CD4-positive, alpha-beta T cell treated with Interleukin-2 at 100 ng/mL for 4 hours (primary cell): ENCODE results near the gene PAPOLB.

Experiments
- DNase-seq: peaks from one replicate; pipeline ENCODE4 v3.0.0-alpha.2; 2020; ENCODE audit warnings: low spot score

Gene PAPOLB

DNA sequence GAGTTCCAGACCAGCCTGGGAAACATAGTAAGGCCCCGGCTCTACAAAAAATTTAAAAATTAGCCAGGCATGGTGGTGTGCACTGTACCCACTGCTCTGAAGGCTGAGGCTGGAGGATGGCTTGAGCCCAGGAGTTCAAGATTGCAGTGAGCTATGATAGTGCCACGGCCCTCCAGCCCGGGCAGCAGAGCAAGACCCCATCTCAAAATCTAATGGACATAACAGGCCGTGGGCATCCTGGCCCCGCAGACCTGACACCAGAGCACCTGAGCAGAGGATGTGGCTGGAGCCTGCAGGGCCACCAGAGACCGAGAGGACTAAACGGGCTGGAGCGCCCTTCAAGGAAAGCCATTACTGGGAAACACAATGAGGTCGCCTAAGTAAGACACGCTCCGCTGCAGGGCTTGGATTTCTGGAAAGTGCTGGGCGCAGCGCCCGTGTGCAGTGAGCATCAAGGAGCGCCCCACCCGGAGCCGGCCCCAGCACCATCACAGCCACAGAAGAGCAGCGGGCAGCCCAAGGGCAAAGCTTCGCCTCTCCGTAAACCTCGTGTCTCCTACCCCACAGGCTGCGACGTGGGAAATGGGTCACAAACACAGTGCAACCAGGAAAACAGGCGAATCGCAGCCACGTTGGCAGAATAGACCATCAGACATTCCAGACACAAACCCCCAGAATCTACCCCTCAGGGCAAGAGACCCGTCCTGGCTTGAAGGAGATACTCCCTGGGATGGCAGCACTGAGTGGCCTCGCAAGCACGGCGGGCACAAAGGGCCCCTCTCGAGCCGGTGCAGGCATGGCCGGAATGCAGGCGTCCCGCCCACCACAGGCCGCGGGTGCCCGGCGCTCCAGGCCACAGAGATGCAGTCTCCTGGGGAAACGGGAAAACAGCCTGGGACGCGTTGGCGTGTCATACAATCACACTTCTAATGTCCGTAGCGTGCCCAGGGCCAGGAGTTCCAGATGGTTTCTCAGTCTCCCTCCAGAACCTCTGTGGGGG lies 16.8 kb upstream of the PAPOLB start:
- no peak for DNase-seq

DNA sequence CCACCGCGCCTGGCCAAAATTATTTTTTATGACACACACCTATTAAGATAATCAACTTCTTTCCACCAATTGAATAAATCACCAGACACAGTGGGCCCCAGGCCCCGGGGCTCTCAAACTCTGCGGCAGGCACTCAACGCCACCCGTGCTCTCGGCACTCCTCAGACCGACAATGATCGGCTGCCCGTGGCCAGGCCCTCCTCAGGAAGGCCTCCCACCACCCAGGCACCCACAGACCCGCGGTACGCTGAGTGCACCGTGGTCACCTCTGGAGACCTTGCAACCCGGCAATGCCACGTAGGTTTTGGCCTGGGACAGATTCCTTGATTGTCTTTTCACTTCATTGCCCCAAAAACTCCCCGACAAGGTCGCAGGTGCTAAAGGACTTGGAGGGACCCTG lies 14.8 kb upstream of the PAPOLB start:
- DNase-seq, result no peak

DNA sequence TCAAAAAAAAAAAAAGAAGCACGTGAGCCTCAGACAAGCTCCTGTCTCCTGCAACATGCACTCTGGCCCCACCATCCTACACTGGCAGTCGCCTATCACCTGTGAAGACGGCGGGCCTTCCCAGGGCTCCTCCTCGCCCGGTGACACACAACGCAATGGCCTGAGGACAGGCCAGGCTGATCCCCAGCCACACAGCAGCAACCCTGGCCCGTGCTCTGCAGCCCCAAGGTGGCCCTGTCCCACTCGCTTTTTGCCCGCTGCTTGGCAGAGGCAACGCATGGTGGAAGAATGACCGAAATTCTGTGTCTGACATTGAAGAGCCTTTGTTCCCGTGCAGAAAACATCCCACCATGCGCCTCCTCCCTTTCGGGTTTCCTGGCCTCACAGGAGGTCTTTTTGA lies 13.6 kb upstream of the PAPOLB start:
- DNase-seq, result no peak

DNA sequence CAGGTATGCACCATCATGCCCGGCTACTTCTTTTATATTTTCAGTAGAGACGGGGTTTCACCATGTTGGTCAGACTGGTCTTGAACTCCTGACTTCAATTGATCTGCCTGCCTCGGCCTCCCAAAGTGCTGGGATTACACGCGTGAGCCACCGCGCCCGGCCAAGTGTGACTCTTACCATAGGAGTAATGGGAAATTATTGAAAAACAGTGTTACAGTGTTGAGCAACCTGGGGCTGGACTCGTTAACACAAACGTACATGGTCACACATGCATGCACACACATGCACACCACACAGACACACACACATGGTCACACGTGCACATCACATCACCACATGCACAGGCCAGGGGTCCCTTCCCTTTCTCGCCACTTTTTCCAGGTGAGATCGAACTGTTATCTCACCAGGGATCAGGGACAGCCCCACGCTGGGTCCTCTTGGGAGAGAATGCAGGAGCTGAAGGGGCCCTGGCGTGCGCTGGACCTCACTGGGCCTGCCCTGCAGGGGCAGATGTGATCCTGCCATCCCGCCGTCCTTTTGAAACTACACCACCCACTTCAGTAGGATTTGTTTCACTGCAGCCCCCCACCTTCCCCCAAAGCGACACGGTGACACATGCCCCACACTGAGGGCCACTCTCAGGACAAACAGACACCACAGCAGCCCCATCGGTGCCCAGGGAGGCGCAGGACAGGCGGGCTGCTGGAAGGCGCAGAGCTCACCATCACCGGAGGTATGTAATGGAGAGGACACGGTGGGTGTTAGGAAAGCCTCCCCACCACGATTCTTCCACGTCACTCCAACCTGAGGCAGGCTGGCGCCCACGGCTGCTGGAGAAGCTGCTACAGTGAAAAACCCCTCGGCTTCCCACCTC lies 11.5 kb upstream of the PAPOLB start:
- no peak for DNase-seq

DNA sequence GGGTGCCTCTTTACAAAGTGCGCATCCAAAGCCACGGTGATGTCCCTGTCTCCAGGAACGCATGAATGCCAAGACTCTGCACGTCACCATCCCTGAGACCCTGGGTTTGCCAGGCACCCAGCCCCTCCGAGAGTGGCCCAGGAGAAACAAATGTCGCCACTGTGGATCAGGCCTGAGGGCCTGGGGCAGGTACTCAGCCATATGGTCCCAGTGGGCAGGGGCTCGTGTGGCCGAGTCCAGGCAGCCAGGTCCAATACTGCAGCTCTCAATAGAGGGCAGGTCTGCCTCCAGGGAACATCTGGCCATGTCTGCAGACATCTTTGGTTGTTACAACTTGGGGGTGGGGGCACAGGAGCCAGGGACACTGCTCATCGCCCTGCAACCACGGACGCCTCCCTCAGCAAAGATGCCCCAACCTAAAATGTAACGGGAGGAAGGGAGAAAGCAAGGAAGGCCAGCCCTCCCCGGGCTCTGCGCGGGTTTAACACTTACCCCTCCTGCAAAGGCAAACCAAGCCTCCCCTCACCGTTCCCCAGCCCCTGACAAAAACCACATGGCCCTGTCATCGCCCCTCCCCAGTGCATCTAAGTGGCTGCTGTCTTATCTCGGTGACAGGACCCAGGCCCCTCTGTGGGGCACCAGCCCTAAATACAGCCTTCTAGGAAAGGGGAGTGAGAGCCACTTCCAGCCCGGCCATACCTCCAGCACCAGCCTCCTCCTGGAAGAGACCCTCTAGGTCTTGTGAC lies 10.3 kb upstream of the PAPOLB start:
- DNase-seq, result no peak

DNA sequence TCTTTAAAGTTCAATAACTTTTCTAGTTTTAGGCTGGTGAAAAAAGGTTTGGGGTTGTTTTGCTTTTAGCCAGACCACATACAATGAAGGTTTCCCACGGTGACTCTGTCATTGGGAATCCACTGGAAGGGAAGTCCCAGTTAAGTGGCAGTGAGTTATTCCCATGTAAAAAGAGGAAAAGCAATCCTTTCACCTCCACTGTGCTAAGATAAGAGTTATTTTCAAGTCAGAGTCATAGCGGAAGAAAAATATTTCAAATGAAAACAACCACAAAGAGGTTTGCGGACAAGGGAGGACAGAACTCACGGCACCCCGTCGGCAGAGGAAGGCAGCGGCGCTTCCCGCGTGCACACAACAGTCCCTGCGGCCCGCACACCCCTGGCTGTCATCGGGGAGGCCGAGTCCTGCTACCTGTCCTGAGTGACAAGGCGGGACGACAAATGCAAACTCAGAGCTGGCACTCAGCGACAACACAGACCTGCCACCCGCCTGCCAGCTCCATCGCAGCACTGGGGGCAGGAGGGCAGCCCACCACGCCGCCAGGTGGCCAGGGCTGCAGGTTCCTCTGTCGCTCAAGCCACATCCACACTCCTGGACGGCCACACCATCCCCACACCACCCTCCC lies 9.3 kb upstream of the PAPOLB start:
- DNase-seq, result no peak

DNA sequence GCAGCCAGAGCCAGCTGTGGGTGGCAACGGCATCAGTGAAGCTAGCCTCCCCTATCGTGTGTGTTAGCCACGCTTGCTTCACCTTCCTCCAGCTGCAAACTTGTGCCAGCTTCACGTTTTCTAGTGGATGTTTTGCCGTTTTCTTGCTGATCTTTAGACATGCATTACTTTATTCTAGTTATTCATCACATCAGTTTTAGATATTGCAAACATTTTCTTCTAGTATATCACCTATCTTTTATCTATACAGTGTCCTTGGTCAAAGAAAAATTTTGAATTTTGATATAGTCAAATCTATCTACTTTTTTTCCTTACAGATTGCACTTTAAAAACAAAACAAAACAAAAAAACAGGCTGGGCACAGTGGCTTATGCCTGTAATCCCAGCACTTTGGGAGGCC lies 6.7 kb upstream of the PAPOLB start:
- no peak for DNase-seq

DNA sequence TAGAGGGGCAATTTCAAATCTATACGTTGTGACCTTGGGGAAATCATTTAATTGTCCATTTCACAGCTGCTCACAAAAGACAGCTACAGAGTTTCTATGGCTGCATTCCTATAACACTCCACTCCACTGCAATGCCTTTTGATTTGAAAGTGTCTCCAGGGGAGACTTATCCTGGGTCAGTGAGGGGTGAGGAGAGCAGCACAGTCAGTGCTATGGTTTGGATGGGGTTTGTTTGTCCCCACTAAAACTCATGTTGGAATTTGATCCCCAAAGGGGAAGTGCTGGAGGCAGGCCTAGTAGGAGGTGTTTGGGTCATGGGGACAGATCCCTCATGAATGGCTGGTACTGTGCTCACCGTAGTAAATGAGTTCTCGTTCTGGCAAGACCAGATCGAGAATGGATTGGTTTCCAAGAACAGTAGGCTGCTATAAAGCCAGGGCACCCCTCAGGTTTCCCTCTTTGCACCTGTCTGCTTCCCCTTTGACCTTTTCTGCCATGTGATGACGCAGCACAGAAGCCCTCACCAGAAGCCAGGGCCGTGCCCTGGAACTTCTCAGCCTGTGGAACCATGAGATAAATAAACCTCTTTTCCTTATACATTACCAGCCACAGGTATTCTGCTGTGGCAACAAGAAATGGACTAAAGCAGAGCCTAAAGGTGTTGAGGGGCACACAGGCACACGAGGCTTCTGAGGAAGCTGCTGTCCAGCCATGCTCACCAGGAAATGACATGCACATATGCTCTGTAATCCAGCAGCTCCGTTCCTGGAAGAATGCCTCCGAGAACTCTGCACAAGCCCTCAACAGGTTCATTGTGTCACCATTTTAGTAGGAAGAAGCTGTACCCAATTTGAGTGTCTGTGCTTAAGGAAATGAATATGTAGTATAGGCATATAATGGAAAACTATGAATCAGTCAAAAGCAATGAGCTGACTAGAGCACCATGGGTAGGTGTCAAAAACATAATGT lies 5.0 kb upstream of the PAPOLB start:
- no peak for DNase-seq

DNA sequence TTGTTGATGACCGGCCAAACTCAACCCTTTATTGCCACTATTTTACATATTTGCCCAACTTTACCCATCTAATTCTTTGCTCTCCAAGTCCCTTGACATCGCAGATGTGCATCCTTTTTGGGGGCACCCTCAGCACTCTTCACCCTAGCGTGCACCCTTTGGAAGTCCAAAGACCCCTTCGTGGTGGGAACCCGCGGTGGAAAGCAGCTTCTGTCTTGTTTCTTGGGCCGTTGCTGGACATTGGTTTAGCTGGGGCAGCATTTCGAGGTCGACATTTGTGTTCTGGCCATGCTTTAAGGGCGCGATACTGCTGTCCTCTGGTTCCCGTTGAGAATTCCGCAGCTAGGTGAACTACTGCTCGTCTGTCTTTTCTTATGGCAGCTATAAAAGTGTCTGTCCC lies 326 bp upstream of the PAPOLB start:
- no peak for DNase-seq

DNA sequence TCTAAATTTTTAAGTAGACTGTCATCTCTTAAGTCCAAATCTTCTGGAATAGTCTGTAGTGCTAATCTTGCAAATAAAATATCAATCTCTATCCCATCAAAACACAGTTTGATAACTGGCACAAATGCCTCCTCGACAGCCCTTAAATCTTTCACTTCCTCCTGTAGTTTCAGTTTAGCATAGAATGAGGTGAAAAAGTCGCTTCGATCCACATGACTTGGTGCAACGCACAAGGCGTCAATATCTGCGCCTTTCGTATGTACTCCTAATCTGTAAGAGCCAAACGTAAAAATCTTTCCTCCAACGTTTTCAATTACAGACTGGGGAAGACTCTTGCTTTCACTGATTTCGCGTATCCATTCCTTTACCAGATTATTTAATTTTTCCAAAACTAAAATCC lies 603 bp downstream of the PAPOLB start:
- DNase-seq, result no peak

DNA sequence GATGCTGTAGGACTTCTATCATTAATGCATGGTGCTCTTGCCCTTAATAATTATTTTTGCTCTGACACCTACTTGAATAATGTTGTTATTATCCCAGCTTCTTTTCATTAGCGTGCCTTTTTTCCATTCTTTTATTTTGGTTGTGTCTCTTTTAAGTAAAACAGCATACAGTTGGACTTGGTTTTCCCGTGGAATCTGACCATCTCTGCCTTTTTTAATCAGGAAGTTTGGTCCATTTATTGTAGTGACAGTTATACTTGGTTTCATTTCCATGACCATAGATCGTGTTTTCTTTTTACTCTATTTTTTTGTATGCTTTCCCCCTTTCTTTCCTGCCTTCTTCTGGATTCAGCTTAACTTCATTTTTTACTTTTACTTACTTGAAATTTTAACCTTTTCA lies 4.6 kb downstream of the PAPOLB start:
- no peak for DNase-seq

DNA sequence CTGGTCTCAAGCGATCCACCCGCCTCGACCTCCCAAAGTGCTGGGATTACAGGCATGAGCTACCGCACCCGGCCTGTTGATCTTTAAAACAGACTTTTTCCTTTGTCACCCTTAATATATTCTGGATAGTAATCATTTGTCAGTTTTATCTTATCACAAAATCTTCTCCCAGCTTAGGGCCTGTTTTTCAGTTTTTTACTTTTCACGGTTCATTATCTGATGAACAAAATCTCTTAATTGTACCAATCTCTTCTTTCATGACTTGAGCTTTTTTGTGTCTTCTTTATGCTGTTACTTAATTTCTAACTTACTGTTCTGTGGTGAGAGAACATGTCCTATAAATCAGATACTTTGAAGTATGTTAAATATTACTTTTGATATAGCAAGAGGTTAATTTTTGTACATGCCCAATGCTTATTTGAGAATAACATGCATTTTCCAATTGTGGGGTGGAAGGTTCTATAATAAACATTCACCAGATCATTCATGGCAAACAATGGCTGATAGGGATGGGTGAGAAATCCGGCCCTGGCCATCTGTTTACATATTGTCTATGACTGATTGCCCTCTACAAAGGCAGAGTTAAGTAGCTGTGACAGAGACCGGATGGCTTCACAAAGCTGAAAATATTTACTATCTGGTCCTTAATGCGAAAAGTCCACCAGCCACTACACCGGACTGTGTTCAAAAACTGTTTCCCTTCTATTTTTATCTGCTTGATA lies 5.3 kb downstream of the PAPOLB start:
- no peak for DNase-seq

DNA sequence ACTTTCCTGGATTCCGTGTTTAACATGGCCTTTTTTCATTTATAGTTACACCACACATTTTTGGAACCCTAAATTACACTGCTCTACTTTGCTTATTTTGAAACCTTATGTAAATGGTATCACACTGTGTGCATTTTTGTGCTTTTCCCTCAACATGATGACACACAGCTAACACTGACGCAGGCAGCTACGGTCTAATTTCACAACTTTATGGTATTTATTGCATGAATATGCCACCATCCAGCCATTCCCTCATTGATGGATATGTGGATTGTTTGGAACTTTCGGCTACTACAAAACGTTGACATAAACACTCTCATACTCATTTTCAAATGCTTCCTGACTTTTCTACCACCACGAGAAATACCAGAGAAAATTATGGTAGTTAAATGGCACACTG lies 6.9 kb downstream of the PAPOLB start:
- no peak for DNase-seq

DNA sequence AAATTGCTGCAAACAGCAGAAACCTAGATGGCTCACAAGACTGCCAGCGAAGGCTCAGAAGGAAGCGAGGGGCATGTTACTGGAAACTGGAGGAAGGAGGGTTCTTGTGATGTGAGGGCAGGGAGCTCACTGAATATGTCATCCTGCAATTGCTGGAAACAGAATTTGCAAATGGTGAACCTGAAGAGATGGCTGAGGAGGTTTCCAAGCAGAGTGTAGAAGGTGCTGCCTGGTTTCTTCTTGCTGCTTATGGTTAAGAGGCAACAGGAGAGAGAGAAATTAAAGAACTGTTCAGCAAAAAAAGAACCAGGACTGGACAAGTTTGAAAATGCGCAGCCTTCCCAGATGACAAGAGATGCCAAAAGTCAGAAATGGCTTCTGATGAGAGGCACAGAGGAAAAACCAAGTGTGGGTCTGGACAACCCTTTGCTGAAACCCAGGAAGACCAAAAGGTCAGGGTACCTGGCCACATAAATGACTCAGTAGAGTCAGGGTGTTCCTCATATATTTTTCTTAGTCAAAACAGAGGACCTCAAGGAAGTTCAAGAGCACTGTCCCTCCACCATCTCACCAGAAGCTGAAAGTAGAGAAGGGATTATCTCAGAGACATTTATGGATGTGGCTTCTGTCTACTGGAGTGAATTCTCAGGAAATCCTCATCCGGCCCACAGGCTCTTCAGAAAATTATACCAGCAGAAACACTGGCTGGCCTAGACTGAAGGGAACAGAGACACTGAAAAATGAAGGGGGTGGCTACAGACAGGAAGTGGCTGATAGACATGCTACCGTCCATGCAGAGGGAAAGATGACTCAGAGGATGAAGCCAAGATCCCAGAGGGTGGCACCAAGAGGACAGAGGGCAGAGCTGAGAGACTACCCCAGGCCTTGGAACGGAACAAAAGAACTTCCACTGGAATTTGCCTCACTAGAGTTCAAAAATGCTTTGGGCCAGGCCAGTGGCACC lies 10.1 kb downstream of the PAPOLB start:
- DNase-seq, result no peak

DNA sequence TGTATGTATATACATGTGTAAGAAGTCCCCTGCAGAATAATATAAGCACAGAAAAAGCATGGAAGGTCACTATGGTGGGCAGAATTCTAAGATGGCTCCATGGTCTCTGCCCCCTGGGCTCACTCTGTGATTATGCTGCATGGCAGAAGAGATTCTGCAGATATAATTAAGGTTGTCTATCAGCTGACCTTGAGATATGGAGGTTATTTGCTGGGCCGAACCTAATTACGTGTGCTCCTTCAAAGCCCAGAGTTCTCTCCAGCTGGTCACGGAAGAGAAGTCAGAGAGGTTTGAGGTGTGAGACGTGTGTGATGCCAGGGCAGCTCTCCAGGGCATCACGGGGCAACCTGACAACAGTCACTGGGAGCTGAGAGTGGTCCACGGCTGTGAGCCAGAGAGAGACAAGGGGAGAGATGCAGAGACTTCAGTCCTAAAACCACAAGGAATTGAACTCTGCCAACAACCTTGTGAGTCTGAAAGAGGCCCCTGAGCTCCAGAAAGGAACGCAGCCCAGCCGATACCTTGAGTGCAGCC lies 11.5 kb downstream of the PAPOLB start:
- no peak for DNase-seq

DNA sequence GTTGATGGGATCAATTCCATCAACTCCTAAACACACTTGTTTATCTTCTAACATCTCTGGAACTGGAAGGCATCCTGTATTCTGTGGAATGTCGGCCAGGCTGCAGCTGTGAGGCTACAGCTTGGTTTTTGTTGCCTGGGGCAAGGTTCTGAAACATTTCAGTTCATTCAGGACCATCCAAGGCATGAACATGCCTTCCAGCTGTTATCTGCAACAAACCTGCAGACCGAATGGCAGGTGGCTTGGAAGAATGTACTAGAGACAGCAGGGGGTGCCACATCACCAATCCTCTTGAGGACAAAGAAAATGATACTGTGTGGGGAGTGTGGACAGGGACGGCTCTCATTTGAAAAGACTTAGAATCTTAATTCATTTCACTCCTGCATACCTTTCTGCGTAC lies 12.4 kb downstream of the PAPOLB start:
- DNase-seq, result no peak

DNA sequence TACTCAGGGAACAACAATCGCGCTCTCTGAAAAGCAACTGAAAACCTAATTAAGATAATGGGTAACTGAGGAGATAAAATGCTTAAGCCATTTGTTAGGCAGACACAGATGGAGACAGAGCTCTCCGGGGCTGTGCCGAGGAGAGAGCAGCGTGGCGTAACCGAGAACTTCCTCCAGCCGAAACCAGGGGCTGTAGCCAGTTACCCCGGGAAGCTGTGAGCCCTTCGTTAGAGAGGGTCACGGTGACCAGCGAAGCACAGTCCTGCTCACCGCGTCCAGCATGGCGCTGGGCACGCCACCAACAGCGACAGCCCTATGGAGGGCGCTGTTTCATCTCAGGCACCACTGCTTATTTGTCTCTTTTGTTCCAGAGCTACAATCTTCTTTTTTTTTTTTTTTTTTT lies 16.1 kb downstream of the PAPOLB start:
- no peak for DNase-seq

DNA sequence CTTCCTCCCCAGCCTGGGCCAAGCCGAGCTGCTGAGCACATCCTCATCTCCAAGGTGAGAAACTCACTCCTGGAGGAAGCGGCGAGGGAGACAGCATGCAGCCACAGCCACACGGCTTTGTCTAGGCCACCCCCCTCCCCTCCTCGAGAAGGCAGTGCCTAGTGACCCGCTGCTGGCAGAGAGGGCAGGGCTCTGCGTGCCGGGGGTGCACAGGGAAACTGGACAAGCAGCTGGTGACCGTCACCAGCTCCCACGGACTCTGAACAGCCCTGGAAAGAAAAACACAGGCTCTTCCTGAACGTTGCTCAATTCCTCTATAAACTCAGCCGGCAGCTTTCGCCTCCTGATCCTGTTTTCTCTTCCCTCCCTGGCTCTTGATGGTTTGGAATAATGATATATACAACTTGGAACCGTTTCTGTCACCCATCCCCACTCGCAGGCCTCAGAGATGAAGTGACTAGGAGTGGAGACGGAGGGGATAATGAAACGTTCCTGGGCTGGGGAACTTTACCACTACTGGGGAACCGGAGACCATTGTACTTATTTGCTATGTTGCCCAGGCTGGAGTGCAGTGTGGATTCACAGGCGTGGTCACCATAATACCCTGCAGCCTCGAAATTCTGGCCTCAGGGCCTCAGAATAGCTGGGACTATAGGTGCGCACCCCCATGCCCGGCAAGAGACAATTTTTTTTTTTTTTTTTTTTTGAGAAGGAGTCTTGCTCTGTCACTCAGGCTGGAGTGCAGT lies 19.3 kb downstream of the PAPOLB start:
- no peak for DNase-seq
